Gastroesophageal sphincter (tissue), 4 donors: ENCODE results near the gene CHKB. TPM values are rescaled to one million over a fixed set of nuclear protein-coding genes. Genes with fewer than 3 reads are reported as not detected.

Source experiments
- ATAC-seq: fragments of 150-250 bp; one replicate; pipeline ENCODE4 v1.9.1; 2016; ENCODE audit warnings: mild to moderate bottlenecking, moderate library complexity
- H3K27ac ChIP-seq, 4 donors: fragments of 200-600 bp; sonication (generic) in 3 of 4; 1 replicate in 3 of 4; 2 replicates in 1 of 4; pipeline ENCODE4 v1.5.1; 2016 to 2019
- H3K27me3 ChIP-seq: fragments of 200-600 bp; sonication (generic); one replicate; pipeline ENCODE4 v1.5.1; 2019
- H3K36me3 ChIP-seq, 2 donors: fragments of 200-600 bp; sonication (generic); one replicate each; pipeline ENCODE4 v1.5.1; 2019; ENCODE audit warnings: control low read depth in 1 of 2
- H3K4me1 ChIP-seq, 3 donors: fragments of 200-600 bp; sonication (generic); 1 replicate in 2 of 3; 2 replicates in 1 of 3; pipeline ENCODE4 v1.5.1; 2016 to 2019; ENCODE audit warnings: control low read depth in 2 of 3
- H3K4me3 ChIP-seq, 2 donors: fragments of 200-600 bp; sonication (generic); one replicate each; pipeline ENCODE4 v1.5.1; 2019; ENCODE audit warnings: mild to moderate bottlenecking in 1 of 2, moderate library complexity in 1 of 2
- H3K9me3 ChIP-seq, 3 donors: fragments of 200-600 bp; sonication (generic); one replicate each; pipeline ENCODE4 v1.5.1; 2017 to 2019; ENCODE audit warnings: control low read depth in 2 of 3
- EP300 ChIP-seq: sonication (generic); formaldehyde crosslinking; IDR thresholded peaks from one replicate; pipeline ENCODE4 v1.6.1; 2017; ENCODE audit warnings: antibody characterized with exemption, mild to moderate bottlenecking
- POLR2A ChIP-seq, 2 donors: fragments of 450-650 bp; IDR thresholded peaks; one replicate each; pipeline ENCODE4 v1.6.1; 2017; ENCODE audit warnings: antibody characterized with exemption in 2 of 2, mild to moderate bottlenecking in 2 of 2, moderate library complexity in 1 of 2
- POLR2AphosphoS5 ChIP-seq: sonication (generic); formaldehyde crosslinking; IDR thresholded peaks from one replicate; pipeline ENCODE4 v1.6.1; 2017; ENCODE audit warnings: antibody characterized with exemption
- WGBS, 2 donors: methylation state at CpG; one replicate each; pipeline ENCODE4 v1.1.5; 2018; ENCODE audit warnings: low coverage in 1 of 2; 5-methylcytosine and 5-hydroxymethylcytosine counted together
- total RNA-seq, 4 donors: library from RNA; depleted of rRNA; stranded (reverse); fragments of >200 nt; gene quantifications; one replicate each; pipeline ENCODE4 v1.1.0, GENCODE V29; 2016
- TF ChIP-seq, protein P1 (sequence below), 4 experiments: fragments of 200-600 bp in 2 of 4; fragments of 450-650 bp in 2 of 4; sonication (generic) in 1 of 4; IDR thresholded peaks; one replicate each; pipeline ENCODE4 v1.5.1; 2017 to 2019; ENCODE audit warnings: antibody characterized with exemption in 4 of 4, mild to moderate bottlenecking in 2 of 4, moderate library complexity in 2 of 4

CHKB gene
- total RNA-seq, 4 donors from 2014 or later, result 16.6 to 39.8 (median 33.1) TPM

DNA sequence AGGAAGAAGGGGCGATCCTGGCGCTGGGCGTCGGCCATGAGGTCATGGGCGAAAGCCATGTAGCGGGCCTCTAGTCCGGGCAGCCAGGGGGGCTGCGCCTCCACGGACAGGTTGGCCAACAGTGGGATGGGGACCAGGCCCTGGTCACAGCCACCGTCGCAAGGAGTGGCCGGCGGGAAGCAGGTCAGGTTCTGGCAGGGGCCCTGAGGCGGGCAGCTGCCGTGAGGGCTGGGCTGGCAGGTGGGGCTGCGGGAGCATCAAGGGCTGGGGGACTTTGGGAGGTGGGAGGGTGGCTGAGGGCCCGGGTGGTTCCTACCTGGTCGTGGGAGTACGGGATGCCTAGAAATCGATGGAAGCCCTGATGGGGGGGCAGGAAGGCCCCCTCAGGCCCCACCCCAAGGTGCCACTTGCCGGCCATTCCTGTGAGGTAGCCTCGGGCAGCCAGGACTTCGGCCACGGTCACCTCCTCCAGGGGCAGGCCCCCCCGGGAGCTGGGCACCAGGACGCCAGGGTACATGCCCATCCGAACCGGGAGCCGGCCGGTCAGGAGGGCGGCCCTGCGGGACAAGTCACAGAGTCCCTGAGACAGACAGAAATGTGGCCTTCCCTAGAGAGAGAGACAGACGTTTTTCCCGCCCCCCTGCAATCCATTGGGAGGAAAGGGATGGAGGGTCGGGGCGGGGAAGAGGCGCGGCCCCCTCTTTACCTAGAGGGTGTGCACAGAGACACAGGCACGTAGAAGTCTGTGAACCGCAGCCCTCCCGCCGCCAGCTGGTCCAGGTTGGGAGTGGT is 44.4 kb upstream of the CHKB start:
- ATAC-seq, result no peak
- peaks cover 0 to 25% of the 10 kb centered on the region in 2 donors for H3K36me3 ChIP-seq
- no peaks in the 10 kb centered on the region for H3K9me3 ChIP-seq
- H3K27ac ChIP-seq, result peak overlapping the region in 3 of 4 donors; percentile 81 to 87 (median 86)
- peaks cover 6% of the 10 kb centered on the region for H3K27me3 ChIP-seq
- 93 to 100% methylated on average over 1 to 3 of the region's 42 CpGs for WGBS, 2 donors
- TF ChIP-seq, protein P1, sequence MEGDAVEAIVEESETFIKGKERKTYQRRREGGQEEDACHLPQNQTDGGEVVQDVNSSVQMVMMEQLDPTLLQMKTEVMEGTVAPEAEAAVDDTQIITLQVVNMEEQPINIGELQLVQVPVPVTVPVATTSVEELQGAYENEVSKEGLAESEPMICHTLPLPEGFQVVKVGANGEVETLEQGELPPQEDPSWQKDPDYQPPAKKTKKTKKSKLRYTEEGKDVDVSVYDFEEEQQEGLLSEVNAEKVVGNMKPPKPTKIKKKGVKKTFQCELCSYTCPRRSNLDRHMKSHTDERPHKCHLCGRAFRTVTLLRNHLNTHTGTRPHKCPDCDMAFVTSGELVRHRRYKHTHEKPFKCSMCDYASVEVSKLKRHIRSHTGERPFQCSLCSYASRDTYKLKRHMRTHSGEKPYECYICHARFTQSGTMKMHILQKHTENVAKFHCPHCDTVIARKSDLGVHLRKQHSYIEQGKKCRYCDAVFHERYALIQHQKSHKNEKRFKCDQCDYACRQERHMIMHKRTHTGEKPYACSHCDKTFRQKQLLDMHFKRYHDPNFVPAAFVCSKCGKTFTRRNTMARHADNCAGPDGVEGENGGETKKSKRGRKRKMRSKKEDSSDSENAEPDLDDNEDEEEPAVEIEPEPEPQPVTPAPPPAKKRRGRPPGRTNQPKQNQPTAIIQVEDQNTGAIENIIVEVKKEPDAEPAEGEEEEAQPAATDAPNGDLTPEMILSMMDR (IDR thresholded peaks at IDR 0.05), result no peak
- TF ChIP-seq EP300 (no peak), POLR2A (IDR thresholded peaks at IDR 0.05) (no peak), POLR2AphosphoS5 (no peak)
- peaks cover 0 to 32% (median 14%) of the 10 kb centered on the region in 3 donors for H3K4me1 ChIP-seq
- peak overlapping the region; percentile 71 to 76 for H3K4me3 ChIP-seq

DNA sequence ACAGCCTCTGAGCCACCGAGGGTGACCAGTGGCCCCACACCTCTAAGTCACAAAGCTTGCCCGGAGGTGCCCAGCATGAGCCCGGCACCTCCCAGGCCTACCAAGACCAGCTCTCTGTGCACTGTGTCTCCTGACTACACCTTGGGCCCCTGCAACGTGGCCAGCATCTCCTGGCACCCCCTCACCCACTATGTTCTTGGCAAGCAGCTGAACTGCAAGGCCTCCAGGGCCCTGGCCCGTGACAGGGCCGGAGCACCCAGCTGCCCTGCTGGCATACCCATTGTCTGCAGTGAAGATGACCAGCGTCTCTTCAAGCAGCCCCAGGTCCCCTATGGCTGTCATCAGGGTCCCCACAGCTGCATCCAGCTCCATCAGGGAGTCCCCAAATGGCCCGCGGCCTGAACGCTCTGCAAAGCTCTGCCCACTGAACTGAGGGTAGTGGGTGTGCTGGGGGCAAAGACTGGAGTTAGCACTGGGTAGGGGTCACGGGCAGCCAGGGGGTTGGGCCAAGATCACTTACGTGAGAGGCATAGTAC is 43.7 kb upstream of the CHKB start:
- Histone ChIP-seq H3K36me3 (peaks cover 0 to 25% of the 10 kb centered on the region in 2 donors), H3K9me3 (no peaks in the 10 kb centered on the region), H3K27me3 (peaks cover 10% of the 10 kb centered on the region), H3K27ac (no peak overlapping the region), H3K4me1 (peaks cover 0 to 35% (median 14%) of the 10 kb centered on the region in 3 donors), H3K4me3 (no peak overlapping the region)
- ATAC-seq, result no peak
- TF ChIP-seq POLR2AphosphoS5, result no peak
- no peak for TF ChIP-seq POLR2A (IDR thresholded peaks at IDR 0.05)
- TF ChIP-seq EP300, result no peak
- TF ChIP-seq, protein P1 (IDR thresholded peaks at IDR 0.05), result no peak
- 96% methylated on average over 4 of the region's 12 CpGs; no CpG with 5 or more reads in 1 of the 2 donors for WGBS, 2 donors

DNA sequence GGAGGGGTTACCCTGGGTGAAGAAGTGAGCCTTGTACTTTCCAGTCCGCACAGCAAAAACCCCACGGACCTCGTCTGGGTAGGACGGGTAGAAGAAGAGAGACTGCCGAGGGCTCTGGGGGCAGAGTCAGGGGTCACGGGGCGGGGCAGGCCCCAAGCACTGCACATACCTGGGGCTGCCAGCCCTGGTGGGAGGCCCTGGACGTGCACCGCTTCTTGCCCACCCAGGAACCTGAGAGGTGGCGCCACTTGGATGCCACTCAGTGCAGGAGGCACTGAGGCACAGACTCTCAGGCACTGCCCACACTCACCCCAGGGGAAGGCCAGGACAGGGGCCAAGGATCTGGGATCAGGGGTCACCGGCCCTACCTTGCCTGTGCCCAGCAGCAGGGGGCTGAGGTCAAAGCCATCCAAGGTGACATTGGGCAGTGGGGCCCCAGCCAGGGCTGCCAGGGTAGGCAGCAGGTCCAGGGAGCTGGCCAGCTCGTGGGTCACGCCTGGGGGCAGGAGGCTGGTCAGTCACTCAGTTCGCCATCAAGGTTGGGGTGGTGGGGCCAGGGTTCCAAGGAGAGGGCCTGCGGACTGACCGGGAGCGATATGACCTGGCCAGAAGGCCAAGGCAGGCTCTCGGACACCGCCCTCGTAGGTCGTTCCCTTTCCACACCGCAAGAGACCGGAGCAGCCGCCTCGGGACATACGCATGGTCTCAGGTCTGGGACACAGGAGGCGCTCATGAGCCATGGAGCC is 43.1 kb upstream of the CHKB start:
- H3K4me3 ChIP-seq, result no peak overlapping the region
- no peak overlapping the region for H3K27ac ChIP-seq
- TF ChIP-seq POLR2A (IDR thresholded peaks at IDR 0.05), result no peak
- TF ChIP-seq EP300, result no peak
- TF ChIP-seq, protein P1 (IDR thresholded peaks at IDR 0.05), result no peak
- TF ChIP-seq POLR2AphosphoS5, result no peak
- ATAC-seq, result no peak
- WGBS, 2 donors, result 27 to 85% methylated on average over 3 to 5 of the region's 27 CpGs
- H3K4me1 ChIP-seq, result peaks cover 0 to 42% (median 14%) of the 10 kb centered on the region in 3 donors
- peaks cover 0 to 25% of the 10 kb centered on the region in 2 donors for H3K36me3 ChIP-seq
- no peaks in the 10 kb centered on the region for H3K9me3 ChIP-seq
- H3K27me3 ChIP-seq, result peaks cover 17% of the 10 kb centered on the region

DNA sequence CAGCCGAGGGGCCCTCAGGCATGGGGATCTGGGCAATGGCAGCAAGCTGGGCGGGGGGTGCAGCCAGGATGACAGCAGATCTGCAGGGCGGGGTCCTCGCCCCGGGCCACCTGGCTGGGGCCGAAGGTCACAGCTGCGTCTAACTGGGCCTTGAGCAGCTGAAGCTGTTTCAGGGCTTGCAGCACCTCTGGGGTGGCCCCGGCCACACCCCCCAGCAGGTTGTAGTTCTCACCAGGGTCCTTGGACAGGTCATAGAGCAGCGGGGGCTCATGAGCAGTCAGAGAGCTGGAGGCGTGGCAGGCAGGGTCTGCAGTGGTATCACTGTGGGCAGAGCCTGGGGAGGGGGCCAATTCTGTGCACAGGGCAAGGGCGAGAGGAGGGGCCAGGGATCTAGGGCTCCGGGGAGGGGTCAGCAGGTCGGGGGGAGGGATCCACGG is 42.5 kb upstream of the CHKB start:
- Histone ChIP-seq H3K4me3 (no peak overlapping the region), H3K27me3 (peaks cover 21% of the 10 kb centered on the region)

More for the DNA sequence above, 42.5 kb upstream of the CHKB start:
- Histone ChIP-seq H3K4me1 (peaks cover 0 to 48% (median 16%) of the 10 kb centered on the region in 3 donors), H3K36me3 (peaks cover 0 to 25% of the 10 kb centered on the region in 2 donors), H3K27ac (no peak overlapping the region), H3K9me3 (no peaks in the 10 kb centered on the region)
- no peak for ATAC-seq
- TF ChIP-seq, protein P1 (IDR thresholded peaks at IDR 0.05), result no peak
- no peak for TF ChIP-seq POLR2AphosphoS5
- TF ChIP-seq POLR2A (IDR thresholded peaks at IDR 0.05), result no peak
- no peak for TF ChIP-seq EP300
- 71 to 80% methylated on average over 2 to 3 of the region's 14 CpGs for WGBS, 2 donors
